Panc1 (cell line): Measurements from ENCODE around the gene TPRG1L.

ENCODE experiments used
- POLR2AphosphoS5 ChIP-seq: IDR thresholded peaks from 2 replicates; pipeline ENCODE4 v1.6.1; 2012; ENCODE audit warnings: mild to moderate bottlenecking, low read depth, low read length, moderate library complexity
- SIN3A ChIP-seq: IDR thresholded peaks from 2 replicates; pipeline ENCODE4 v1.6.1; 2012; ENCODE audit warnings: low read depth, mild to moderate bottlenecking, low read length, moderate library complexity, borderline replicate concordance; ENCODE audit not compliant: insufficient read depth
- TCF7L2 ChIP-seq: IDR thresholded peaks from 2 replicates; pipeline ENCODE4 v1.6.1; 2011; ENCODE audit warnings: mild to moderate bottlenecking, low read depth, low read length, inconsistent platforms
- TF ChIP-seq, protein P1 (sequence below), 2 experiments: IDR thresholded peaks; 2 replicates each; pipeline ENCODE4 v1.6.1; 2011 to 2012; ENCODE audit warnings: low read depth in 2 of 2, control low read depth in 1 of 2, low read length in 1 of 2, mild to moderate bottlenecking in 1 of 2, moderate library complexity in 1 of 2; ENCODE audit not compliant: insufficient read depth in 1 of 2
- TF ChIP-seq, protein P2 (sequence below): fragments of 450-650 bp; IDR thresholded peaks from 2 replicates; pipeline ENCODE4 v1.5.1; 2017; ENCODE audit warnings: mild to moderate bottlenecking

DNA sequence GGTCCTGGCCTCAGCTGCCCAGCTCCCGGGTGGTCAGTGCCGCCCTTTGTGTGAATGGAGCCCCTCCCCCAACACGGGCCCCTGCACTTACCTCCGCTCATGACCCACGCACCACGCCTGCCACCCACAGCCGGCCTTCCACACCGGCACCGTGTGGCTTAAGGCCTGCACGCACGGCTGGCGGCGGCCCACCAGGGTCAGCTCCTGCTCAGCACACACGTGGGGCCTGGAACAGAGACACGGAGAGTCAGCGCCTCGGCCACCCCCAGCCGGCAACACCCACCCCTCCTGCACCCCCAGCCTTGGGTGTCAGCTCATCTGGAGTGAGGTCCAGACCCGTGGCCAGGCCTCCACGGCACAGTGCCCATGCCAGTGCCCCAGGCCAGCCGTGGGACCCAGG is 22.4 kb upstream of the TPRG1L start:
- TF ChIP-seq, protein P1, sequence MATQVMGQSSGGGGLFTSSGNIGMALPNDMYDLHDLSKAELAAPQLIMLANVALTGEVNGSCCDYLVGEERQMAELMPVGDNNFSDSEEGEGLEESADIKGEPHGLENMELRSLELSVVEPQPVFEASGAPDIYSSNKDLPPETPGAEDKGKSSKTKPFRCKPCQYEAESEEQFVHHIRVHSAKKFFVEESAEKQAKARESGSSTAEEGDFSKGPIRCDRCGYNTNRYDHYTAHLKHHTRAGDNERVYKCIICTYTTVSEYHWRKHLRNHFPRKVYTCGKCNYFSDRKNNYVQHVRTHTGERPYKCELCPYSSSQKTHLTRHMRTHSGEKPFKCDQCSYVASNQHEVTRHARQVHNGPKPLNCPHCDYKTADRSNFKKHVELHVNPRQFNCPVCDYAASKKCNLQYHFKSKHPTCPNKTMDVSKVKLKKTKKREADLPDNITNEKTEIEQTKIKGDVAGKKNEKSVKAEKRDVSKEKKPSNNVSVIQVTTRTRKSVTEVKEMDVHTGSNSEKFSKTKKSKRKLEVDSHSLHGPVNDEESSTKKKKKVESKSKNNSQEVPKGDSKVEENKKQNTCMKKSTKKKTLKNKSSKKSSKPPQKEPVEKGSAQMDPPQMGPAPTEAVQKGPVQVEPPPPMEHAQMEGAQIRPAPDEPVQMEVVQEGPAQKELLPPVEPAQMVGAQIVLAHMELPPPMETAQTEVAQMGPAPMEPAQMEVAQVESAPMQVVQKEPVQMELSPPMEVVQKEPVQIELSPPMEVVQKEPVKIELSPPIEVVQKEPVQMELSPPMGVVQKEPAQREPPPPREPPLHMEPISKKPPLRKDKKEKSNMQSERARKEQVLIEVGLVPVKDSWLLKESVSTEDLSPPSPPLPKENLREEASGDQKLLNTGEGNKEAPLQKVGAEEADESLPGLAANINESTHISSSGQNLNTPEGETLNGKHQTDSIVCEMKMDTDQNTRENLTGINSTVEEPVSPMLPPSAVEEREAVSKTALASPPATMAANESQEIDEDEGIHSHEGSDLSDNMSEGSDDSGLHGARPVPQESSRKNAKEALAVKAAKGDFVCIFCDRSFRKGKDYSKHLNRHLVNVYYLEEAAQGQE (IDR thresholded peaks at IDR 0.05; ENCODE audit: insufficient read depth in 1 of 2, low read depth in 2 of 2, low read length in 1 of 2), result no peak
- TF ChIP-seq, protein P2, sequence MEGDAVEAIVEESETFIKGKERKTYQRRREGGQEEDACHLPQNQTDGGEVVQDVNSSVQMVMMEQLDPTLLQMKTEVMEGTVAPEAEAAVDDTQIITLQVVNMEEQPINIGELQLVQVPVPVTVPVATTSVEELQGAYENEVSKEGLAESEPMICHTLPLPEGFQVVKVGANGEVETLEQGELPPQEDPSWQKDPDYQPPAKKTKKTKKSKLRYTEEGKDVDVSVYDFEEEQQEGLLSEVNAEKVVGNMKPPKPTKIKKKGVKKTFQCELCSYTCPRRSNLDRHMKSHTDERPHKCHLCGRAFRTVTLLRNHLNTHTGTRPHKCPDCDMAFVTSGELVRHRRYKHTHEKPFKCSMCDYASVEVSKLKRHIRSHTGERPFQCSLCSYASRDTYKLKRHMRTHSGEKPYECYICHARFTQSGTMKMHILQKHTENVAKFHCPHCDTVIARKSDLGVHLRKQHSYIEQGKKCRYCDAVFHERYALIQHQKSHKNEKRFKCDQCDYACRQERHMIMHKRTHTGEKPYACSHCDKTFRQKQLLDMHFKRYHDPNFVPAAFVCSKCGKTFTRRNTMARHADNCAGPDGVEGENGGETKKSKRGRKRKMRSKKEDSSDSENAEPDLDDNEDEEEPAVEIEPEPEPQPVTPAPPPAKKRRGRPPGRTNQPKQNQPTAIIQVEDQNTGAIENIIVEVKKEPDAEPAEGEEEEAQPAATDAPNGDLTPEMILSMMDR, result no peak
- TF ChIP-seq POLR2AphosphoS5 (no peak), SIN3A (no peak), TCF7L2 (no peak)
